ENCODE data around the gene CSF2RB. TPM values are rescaled to one million over a fixed set of nuclear protein-coding genes. Genes with fewer than 3 reads are reported as not detected.

CSF2RB gene
- total RNA-seq, 1 experiment from 2014 or later, result not detected

Other genes starting within 250 kb of the CSF2RB start
- not detected in 2 replicates for gene CACNG2, start 209.9 kb upstream of the CSF2RB start, total RNA-seq (2021)
- 40.7 and 43.4 TPM in 2 replicates for gene IFT27, start 137.5 kb upstream of the CSF2RB start, total RNA-seq (2021)
- 2.7 and 3.0 TPM in 2 replicates for gene PVALB, start 96.6 kb upstream of the CSF2RB start, total RNA-seq (2021)
- gene NCF4, start 52.6 kb upstream of the CSF2RB start, total RNA-seq (2021), result not detected in 2 replicates
- gene TST, start 105.8 kb downstream of the CSF2RB start, total RNA-seq (2021), result 31.2 and 31.9 TPM in 2 replicates
- gene MPST, start 106.1 kb downstream of the CSF2RB start, total RNA-seq (2021), result 70.5 and 72.8 TPM in 2 replicates
- gene KCTD17, start 138.1 kb downstream of the CSF2RB start, total RNA-seq (2021), result 34.1 and 36.8 TPM in 2 replicates
- not detected in 2 replicates for gene TMPRSS6, start 196.1 kb downstream of the CSF2RB start, total RNA-seq (2021)
- 0.35 TPM in 2 replicates for gene IL2RB, start 236.3 kb downstream of the CSF2RB start, total RNA-seq (2021)